Stimulated activated CD4-positive, alpha-beta T cell treated with anti-CD3 and anti-CD28 coated beads, Interleukin-15, amount 100 ng/mL, for 24 hours (primary cell): Measurements from ENCODE around the gene KLF6.

Experiments
- DNase-seq: peaks from one replicate; pipeline ENCODE4 v3.0.0-alpha.2; 2020

Gene KLF6

DNA sequence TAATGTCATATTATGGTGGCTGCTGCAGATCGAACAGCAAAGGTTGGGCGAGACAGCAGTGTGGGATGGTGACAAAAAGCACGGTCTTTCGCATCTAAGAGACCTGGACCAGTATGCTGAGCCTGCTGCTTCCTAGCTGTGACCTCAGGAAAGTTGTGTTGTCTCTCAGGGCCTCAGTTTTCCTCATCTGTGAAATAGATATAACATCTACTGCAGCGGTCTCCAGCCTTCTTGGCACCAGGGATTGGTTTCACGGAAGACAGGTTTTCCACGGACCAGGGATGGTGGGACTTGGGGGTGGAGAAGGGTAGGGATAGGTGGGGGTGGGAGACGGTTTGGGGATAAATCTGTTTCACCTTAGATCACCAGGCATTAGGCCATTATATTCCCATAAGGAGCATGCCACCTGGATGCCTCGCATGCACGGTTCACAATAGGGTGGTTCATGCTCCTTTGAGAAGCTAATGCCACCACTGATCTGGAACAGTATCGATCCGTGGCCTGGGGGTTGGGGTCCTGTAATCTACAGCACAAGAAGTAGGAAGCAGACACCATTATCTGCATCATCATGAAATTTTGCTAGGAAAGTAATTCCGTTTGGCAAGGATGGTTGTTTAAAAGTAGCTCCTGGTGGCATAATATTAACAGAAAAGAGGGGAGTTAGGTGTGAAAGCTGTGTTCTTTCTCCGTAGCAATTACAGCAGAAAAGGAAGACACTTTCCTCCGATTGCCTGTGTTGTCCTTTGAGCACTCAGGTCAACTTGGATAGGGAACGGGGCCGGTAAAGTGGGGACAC lies 10.8 kb downstream of the KLF6 start:
- DNase-seq, result no peak

DNA sequence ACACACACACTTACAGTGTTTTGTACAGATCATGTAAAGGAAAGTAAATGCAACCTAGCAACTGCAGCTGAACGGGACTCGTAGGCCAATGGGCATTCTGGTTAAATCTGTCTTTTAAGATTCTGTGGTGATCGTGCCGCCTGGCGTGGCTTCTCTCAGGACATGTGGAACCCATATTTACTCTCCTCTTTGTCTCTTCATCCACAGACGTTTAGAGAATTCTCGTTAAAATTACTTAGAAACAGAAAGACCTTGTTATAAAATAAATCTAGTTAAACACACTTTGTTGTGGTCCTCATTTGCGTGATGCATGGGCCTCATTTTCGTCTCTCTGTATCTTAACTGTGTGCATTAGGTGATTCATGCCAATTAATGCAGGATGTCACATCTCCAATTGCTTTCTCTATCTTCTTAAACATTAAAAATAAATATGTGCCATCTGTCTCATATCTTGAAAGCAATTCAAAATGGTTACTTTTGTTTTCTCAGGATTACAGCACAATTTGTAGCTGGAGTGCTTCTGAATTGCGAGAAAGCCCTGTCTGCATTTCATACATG lies 11.5 kb downstream of the KLF6 start:
- DNase-seq, result no peak

GRCh38 chr10:3772361-3773171 lies 12.4 kb downstream of the KLF6 start:
- DNase-seq, result no peak

DNA sequence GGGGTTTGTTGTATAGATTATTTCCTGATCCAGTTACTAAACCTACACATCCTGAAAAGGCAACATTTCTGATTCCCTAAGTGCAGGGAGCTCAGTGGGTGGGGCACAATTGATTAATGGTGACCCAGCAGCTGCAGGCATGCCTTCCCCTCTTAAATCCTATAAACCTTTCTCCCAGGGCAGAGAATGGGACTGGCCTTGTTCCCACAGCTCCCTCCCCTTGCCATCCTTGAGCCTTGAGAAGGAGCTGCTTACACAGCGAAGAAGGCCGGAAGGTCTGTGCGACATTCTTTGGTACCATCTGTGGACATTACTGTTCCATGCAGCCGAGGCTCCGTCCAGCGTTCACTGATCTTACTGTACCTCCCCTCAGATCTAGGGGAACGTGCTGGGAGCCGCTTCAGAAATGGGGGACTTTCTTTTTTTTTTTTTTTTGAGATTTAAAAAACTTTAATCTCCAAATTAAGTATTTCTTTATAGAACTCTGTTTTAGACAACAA lies 14.3 kb downstream of the KLF6 start:
- DNase-seq, result no peak

DNA sequence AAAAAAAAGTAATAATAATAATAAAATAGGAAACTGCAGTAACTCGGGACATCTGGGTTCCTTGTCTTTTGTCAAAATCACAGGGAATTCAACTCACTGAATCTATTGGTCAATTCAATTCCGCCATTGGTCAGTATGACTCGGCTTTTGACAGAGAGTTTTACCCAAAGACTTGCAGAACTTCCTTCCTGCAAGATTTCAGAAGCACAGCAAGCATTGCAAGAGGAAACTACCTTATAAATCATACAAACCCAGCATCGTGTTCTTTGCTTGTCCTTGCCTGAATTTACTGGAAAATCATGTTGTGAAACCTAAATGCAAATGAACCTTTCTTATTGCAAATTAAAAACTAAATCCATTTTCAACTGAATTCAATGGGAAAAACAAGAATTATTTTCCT lies 15.5 kb downstream of the KLF6 start:
- DNase-seq, result no peak

- no peak for DNase-seq
These were observed 18.8 kb downstream of the KLF6 start for GRCh38 chr10:3766046-3766756.

GRCh38 chr10:3765146-3765545 lies 19.9 kb downstream of the KLF6 start:
- DNase-seq, result peak; percentile 49

- no peak for DNase-seq
These were observed 20.3 kb downstream of the KLF6 start for GRCh38 chr10:3764626-3765112.

- no peak for DNase-seq
These were observed 21.0 kb downstream of the KLF6 start for GRCh38 chr10:3763852-3764625.

GRCh38 chr10:3763035-3763456 lies 22.0 kb downstream of the KLF6 start:
- peak; percentile 42 for DNase-seq

DNA sequence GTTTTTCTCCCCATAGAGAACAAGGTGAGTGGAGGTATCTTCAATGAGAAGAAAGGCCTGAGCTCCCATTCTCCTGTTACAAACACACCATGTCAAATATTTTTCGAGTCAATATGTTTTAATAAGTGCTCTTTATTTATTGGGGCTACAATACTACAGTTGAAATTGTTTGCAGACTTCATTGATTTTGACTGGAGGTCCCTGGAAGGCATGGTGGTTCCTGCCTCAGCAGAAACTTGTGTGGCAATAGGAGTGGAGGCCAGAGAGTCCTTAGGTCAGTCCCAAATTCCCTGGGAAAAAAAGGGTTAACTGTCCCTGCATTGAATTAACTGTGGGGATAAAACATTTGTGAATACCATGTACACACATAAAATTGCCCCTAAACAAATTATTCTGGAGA lies 22.7 kb downstream of the KLF6 start:
- DNase-seq, result no peak

- no peak for DNase-seq
These were observed 23.1 kb downstream of the KLF6 start for GRCh38 chr10:3761904-3762303.

DNA sequence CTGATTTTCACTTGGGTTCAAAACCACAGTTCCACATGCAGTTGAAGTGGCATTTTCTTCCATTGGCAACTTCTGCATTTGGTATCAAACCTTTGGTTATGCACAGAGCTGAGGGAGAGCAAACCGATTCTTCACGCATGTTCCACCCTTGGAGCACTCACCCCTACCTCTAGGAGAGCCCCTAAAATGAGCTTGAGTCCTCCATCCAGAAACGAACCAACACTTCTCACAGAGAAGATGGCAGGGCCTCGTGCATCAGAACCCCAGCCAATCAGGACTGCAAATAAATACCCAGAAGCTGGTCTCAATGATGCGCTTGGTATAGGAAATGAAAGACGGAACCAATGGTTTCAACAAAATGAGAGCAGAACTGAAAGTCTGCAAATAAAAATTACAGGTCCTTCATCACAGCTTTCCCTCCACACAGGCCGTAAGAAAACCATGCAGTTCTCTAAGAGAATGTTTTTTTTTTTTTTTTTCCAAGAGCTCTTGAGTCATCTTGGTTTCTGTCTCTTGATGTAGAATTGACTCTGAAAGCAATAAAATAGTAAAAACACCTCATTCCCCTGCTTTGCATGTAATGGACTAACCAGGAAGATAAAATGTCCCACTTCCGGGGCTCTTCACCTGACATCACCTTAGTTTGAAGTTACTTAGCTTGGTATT lies 23.9 kb downstream of the KLF6 start:
- DNase-seq, result peak; percentile 40

DNA sequence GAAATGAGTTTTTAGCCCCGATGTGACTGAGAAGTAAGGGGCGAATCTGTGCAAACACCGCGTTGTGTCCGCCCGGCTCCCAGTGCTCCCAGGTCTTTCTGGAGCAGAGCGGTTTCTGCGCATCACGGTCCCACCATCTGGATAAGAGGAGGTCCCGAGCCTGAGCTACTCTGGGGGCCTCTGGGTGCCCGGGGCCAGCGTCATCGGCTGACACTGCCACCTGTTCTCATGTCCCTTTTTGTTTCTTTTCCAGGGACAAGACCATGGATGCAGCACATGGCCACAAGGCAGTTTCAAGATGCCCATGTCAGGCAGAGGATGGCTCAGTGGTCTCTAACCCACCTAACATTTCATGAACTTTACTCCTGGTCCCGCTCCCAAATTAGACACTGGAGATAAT lies 24.9 kb downstream of the KLF6 start:
- no peak for DNase-seq

- no peak for DNase-seq
These were observed 25.6 kb downstream of the KLF6 start for GRCh38 chr10:3759397-3759796.

- no peak for DNase-seq
These were observed 26.5 kb downstream of the KLF6 start for GRCh38 chr10:3758491-3758970.

GRCh38 chr10:3757638-3758490 lies 27.1 kb downstream of the KLF6 start:
- DNase-seq, result peak; percentile 80

DNA sequence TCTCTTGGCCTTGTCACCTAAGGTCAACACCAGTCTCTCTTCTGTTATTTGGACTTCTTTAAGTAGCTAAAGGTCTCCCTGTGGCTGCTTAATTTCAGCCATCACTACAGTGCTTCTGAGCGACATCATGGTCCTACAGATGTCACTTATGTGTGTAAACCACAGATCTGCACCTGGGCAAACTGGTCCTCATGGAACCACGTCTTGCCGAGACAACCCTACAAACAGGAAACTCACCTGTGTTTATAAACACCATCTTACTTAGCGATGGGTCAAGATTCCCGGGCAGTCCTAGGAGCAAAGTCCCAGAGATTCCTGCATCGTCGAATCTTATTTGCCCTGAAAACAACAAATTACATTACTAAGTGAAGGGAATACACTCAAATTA lies 27.8 kb downstream of the KLF6 start:
- no peak for DNase-seq

DNA sequence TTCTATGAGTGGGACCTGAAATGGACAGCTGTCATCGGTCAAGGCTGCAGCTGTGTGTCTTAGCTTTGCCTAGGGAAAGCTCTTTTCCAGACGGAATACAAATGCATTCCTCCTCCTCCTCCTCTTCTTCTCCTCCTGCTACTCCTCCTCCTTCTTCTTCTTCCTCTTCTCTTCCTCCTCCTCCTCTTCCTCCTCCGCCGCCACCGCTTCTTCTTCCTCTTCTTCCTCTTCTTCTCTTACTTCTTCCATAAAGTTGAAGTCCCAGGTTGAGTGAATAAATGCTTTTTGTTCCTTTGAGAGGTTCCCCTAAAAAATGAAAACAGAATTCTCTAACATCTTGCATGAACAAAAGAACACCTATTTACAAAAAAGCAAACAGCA lies 28.7 kb downstream of the KLF6 start:
- DNase-seq, result no peak
